Right cardiac atrium (tissue), 5 donors: ENCODE measurements around the gene TGFA. TPM values are rescaled to one million over a fixed set of nuclear protein-coding genes. Genes with fewer than 3 reads are reported as not detected.

Experiments used
- ATAC-seq, 2 donors: fragments of 200-7000 bp; cut with Tn5 transposase; one replicate each; pipeline versions ENCODE4 v1.8.0 to v1.9.1; 2020; ENCODE audit warnings: moderate library complexity in 2 of 2, mild to moderate bottlenecking in 1 of 2
- DNase-seq, 3 donors: peaks; one replicate each; pipeline ENCODE4 v3.0.0-alpha.2; 2020
- H3K27ac ChIP-seq: one replicate; pipeline ENCODE4 v1.5.1; 2013; ENCODE audit warnings: mild to moderate bottlenecking, low read length, control low read depth, moderate library complexity
- H3K27me3 ChIP-seq: one replicate; pipeline ENCODE4 v1.6.1; 2013; ENCODE audit not compliant: control insufficient read depth, insufficient read depth
- H3K4me1 ChIP-seq: one replicate; pipeline ENCODE4 v1.6.1; 2013; ENCODE audit warnings: low read length; ENCODE audit not compliant: control insufficient read depth, insufficient read depth
- H3K4me3 ChIP-seq: one replicate; pipeline ENCODE4 v1.5.1; 2013; ENCODE audit warnings: low read length, control low read depth
- H3K9me3 ChIP-seq: one replicate; pipeline ENCODE4 v1.6.1; 2013; ENCODE audit warnings: low read length; ENCODE audit not compliant: control insufficient read depth
- WGBS: extraction: QIAGEN DNeasy Blood & Tissue Kit; methylation state at CpG from one replicate; pipeline ENCODE4 v1.1.7; 2013; 5-methylcytosine and 5-hydroxymethylcytosine counted together
- intact Hi-C, 4 donors: fragments of 100-400 bp; cut with DNase I; formaldehyde crosslinking; loops; one replicate each; pipeline versions ENCODE4 v1.11.0 to v1.14.0; 2022 to 2023
- polyA plus RNA-seq: library from polyadenylated mRNA; stranded (reverse); fragments of 200-250 nt; gene quantifications from one replicate; pipeline ENCODE4 v1.2.3, GENCODE V29; 2013
- total RNA-seq, 4 donors: library from RNA; stranded (reverse); fragmentation: NEBNext Ultra II Directional; extraction: Animal tissue kit (Norgen Biotek cat#: 25700); gene quantifications; one replicate each; pipeline ENCODE4 v1.2.1, GENCODE V29; 2021
- donor health status: healthy with polysubstance abuse.
- donor health status: DM: no; HTN: yes; CAD: no.
- donor health status: DM: no; HTN: no; CAD: no.
- donor health status: DM: no; HTN: yes; CAD: no; lungs with severe emphysema.
- donor health status: DM: yes; HTN: yes; CAD: no.

TGFA gene
- total and polyA plus RNA-seq, 5 donors, result 0.47 to 0.96 (median 0.59) TPM

DNA sequence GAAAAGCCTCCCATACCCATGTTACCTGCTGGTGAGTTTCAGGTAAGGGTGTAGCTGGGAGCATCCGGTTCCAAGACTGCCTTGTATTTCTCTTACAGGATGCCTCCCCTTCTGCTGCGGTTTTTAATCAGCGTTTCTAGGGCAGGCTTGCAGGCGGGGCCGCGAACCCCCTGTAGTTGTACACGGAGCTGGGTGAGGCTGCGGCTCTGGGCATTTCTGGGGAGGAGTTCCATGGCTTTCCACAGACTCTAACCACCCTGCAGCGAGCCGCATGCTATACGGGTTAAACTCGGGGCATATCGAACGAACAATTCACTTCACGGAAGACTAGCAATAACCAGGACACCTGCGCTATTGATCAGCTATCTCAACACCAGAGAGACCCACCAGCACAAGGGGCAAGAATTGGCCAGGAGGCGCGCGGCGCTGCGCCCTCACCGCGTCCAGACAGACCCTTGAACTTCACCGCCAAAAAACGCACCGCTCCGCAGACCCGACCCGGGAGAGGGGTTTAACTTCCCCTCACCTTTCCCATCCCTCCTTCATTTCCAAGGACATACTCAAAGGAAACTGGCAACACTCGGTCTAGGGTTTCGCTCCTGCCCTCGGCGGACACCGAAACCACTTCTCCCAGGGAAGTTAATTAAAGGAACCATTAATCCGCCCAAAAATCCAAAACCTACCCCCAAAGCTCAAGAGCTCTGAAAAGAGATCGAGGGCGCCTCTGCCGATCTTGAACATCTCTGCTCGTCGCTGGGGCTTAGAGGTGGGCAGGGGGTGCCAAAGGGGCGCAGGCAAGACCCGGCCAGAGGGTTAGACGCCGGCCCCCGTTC, 909 bp downstream of the TGFA start:
- WGBS, result 2% methylated on average over 45 of the region's 45 CpGs
- H3K4me1 ChIP-seq, result no peaks in the 10 kb centered on the region
- H3K27ac ChIP-seq, result no peak overlapping the region
- no peaks in the 10 kb centered on the region for H3K27me3 ChIP-seq
- intact Hi-C loops, result loop anchor here in 2 of 4 donors (5.0 to 10.0 kb wide), 2 partner anchors 60 to 62 kb away; no protein-coding TSS in a partner anchor
- no peaks in the 10 kb centered on the region for H3K9me3 ChIP-seq
- DNase-seq (no peak), ATAC-seq (no peak)
- peak overlapping the region; percentile 86 for H3K4me3 ChIP-seq

- intact Hi-C loops, result loop anchor here in 2 of 4 donors (5.0 to 10.0 kb wide), 2 partner anchors 61 to 64 kb away; no protein-coding TSS in a partner anchor
Measured at GRCh38 chr2:70551167-70551566, 2.5 kb downstream of the TGFA start.

DNA sequence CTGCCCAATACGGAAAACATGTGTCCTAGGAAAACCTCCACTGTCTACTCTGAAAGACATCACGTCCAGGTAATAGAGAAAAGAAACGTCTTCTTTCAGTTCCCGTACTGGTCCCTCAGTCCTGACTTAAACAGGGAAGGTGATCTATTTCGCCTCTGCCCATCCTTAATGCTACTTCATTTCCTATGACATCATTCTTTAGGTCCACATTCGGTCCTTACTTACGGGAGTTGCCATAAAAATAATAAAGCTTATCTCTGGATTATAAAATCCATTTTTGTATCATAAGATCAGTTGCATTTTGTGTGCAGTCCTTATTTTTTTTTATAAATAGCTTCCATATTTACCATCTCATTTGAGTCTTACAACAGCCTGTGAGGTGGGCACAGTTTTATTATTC, 3.7 kb downstream of the TGFA start:
- no peak overlapping the region for H3K4me3 ChIP-seq
- WGBS, result 80% methylated on average over 7 of the region's 7 CpGs
- no peaks in the 10 kb centered on the region for H3K9me3 ChIP-seq
- ATAC-seq, result no peak
- no peak overlapping the region for H3K27ac ChIP-seq
- intact Hi-C loops, result loop anchor here in 2 of 4 donors (5.0 to 10.0 kb wide), 2 partner anchors 62 to 65 kb away; no protein-coding TSS in a partner anchor
- H3K4me1 ChIP-seq, result no peaks in the 10 kb centered on the region
- no peaks in the 10 kb centered on the region for H3K27me3 ChIP-seq
- DNase-seq, result no peak

More at GRCh38 chr2:70551167-70551566, 2.5 kb downstream of the TGFA start:
- H3K4me3 ChIP-seq, result no peak overlapping the region
- ATAC-seq, result no peak
- no peak for DNase-seq
- no peaks in the 10 kb centered on the region for H3K27me3 ChIP-seq
- WGBS, result 46% methylated on average over 7 of the region's 7 CpGs
- H3K27ac ChIP-seq, result no peak overlapping the region
- H3K4me1 ChIP-seq, result no peaks in the 10 kb centered on the region
- H3K9me3 ChIP-seq, result no peaks in the 10 kb centered on the region

GRCh38 chr2:70549064-70549710, 4.4 kb downstream of the TGFA start:
- Histone ChIP-seq H3K4me1 (no peaks in the 10 kb centered on the region), H3K27me3 (no peaks in the 10 kb centered on the region), H3K9me3 (no peaks in the 10 kb centered on the region), H3K27ac (no peak overlapping the region), H3K4me3 (no peak overlapping the region)
- intact Hi-C loops, result no loop called here
- 92% methylated on average over 12 of the region's 12 CpGs for WGBS
- DNase-seq, result no peak
- no peak for ATAC-seq

- Histone ChIP-seq H3K4me3 (no peak overlapping the region), H3K4me1 (no peaks in the 10 kb centered on the region), H3K27ac (no peak overlapping the region), H3K27me3 (no peaks in the 10 kb centered on the region), H3K9me3 (no peaks in the 10 kb centered on the region)
- intact Hi-C loops, result no loop called here
- WGBS, result 66% methylated on average over 6 of the region's 6 CpGs
- DNase-seq (no peak), ATAC-seq (no peak)
Measured at GRCh38 chr2:70548233-70548632, 5.4 kb downstream of the TGFA start.

GRCh38 chr2:70546885-70547284, 6.7 kb downstream of the TGFA start:
- H3K4me3 ChIP-seq, result no peak overlapping the region
- DNase-seq (no peak), ATAC-seq (no peak)
- H3K9me3 ChIP-seq, result no peaks in the 10 kb centered on the region
- H3K27ac ChIP-seq, result no peak overlapping the region
- WGBS, result 60% methylated on average over 3 of the region's 3 CpGs
- H3K4me1 ChIP-seq, result no peaks in the 10 kb centered on the region
- no peaks in the 10 kb centered on the region for H3K27me3 ChIP-seq
- intact Hi-C loops, result no loop called here

DNA sequence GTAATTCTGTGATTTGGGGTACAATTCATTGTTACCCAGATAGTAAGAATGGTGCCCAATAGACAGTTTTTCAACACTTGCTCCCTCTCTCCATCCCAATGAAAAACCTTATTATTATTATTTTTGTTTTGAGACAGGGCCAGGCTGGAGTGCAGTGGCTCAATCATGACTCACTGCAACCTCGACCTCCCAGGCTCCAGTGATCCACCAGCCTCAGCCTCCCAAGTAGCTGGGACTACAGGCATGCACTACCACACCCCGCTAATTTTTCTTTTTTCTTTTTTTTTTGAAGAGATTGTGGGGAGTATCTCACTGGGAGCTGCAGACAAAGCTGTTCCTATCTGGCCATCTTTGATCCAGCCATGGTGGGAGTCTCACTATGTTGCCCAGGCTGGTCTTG, 7.2 kb downstream of the TGFA start:
- no peaks in the 10 kb centered on the region for H3K9me3 ChIP-seq
- ATAC-seq (no peak), DNase-seq (no peak)
- H3K27ac ChIP-seq, result no peak overlapping the region
- no peaks in the 10 kb centered on the region for H3K4me1 ChIP-seq
- H3K27me3 ChIP-seq, result no peaks in the 10 kb centered on the region
- intact Hi-C loops, result no loop called here
- H3K4me3 ChIP-seq, result no peak overlapping the region
- 77% methylated on average over 2 of the region's 2 CpGs for WGBS

GRCh38 chr2:70541481-70542020, 12.1 kb downstream of the TGFA start:
- H3K4me3 ChIP-seq, result no peak overlapping the region
- intact Hi-C loops, result no loop called here
- H3K9me3 ChIP-seq, result no peaks in the 10 kb centered on the region
- no peaks in the 10 kb centered on the region for H3K4me1 ChIP-seq
- H3K27me3 ChIP-seq, result no peaks in the 10 kb centered on the region
- ATAC-seq, result no peak
- WGBS, result 43% methylated on average over 8 of the region's 8 CpGs
- DNase-seq, result no peak
- H3K27ac ChIP-seq, result no peak overlapping the region

DNA sequence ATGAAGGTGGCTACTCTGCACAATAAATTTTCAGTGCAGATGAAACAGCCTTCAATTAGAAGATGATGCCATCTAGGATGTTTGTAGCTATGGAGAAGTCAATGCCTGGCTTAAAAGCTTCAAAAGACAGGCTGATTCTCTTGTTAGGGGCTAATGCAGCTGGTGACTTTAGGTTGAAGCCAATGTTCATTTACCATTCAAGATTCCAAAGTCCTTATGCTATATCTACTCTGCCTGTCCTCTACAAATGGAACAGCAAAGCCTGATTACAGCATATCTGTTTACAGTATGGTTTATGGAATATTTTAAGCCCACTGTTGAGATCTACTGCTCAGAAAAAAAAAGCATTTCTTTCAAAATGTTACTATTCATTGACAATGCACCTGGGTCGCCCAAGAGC, 15.8 kb downstream of the TGFA start:
- 76% methylated on average over 1 of the region's 1 CpG for whole genome bisulfite sequencing
- no peak for DNase-seq
- Histone ChIP-seq H3K27me3 (no peaks in the 10 kb centered on the region), H3K27ac (no peak overlapping the region), H3K4me3 (no peak overlapping the region), H3K4me1 (no peaks in the 10 kb centered on the region), H3K9me3 (no peaks in the 10 kb centered on the region)
- no peak for ATAC-seq
- intact Hi-C loops, result no loop called here

DNA sequence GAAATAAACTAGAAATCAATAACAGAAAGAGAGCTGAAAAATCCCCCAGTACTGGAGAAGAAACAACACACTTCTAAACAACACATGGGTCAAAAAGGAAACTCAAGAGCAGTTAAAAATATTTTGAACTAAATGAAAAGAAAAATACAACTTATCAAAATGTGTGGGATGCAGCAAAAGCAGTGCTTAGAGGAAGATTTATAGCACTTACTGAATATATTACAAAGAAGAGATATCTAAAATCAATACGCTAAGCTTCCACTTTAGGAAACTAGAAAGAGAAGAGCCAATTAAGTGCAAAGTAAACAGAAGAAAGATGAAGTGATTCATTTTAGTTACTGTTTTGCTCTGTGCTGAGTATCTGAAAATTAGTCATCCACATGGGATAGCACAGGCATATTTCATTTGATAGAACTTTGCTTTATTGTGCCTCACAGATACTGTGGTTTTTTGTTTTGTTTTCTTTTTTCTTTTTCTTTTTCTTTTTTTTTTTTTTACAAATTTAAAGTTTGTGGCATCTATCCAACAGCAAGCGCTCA, 17.0 kb downstream of the TGFA start:
- Histone ChIP-seq H3K9me3 (no peaks in the 10 kb centered on the region), H3K4me3 (no peak overlapping the region), H3K4me1 (no peaks in the 10 kb centered on the region), H3K27ac (no peak overlapping the region), H3K27me3 (no peaks in the 10 kb centered on the region)
- WGBS, result 98% methylated on average over 2 of the region's 2 CpGs
- ATAC-seq (no peak), DNase-seq (no peak)
- intact Hi-C loops, result no loop called here

GRCh38 chr2:70535573-70535972, 18.1 kb downstream of the TGFA start:
- Histone ChIP-seq H3K27ac (no peak overlapping the region), H3K27me3 (no peaks in the 10 kb centered on the region), H3K4me3 (no peak overlapping the region), H3K4me1 (no peaks in the 10 kb centered on the region), H3K9me3 (no peaks in the 10 kb centered on the region)
- DNase-seq (no peak), ATAC-seq (no peak)
- 32% methylated on average over 2 of the region's 2 CpGs for WGBS
- intact Hi-C loops, result no loop called here
